Right lobe of liver (tissue), 6 donors: ENCODE data around the gene NBPF26. TPM values are rescaled to one million over a fixed set of nuclear protein-coding genes. Genes with fewer than 3 reads are reported as not detected.
"Not testable (repeated sequence)": the region's sequence is repeated elsewhere in the genome, so short reads cannot be mapped to it uniquely, and the experiment has no call there.

Source experiments
- ATAC-seq, 4 donors: fragments of 200-7000 bp; cut with Tn5 transposase; one replicate each; pipeline ENCODE4 v1.9.1; 2020; ENCODE audit warnings: mild to moderate bottlenecking in 4 of 4, moderate library complexity in 4 of 4
- DNase-seq, 3 donors: peaks; one replicate each; pipeline ENCODE4 v3.0.0-alpha.2; 2020
- H3K27ac ChIP-seq, 3 donors: fragments of 200-600 bp; one replicate each; pipeline ENCODE4 v1.8.0; 2022
- H3K27me3 ChIP-seq, 2 donors: fragments of 200-600 bp; one replicate each; pipeline ENCODE4 v1.8.0; 2022
- H3K36me3 ChIP-seq, 4 donors: fragments of 200-600 bp; sonication (generic) in 1 of 4; one replicate each; pipeline versions ENCODE4 v1.5.1 to v1.8.0; 2017 to 2022; ENCODE audit warnings: control low read depth in 1 of 4
- H3K4me1 ChIP-seq, 4 donors: fragments of 200-600 bp; sonication (generic) in 1 of 4; one replicate each; pipeline versions ENCODE4 v1.5.1 to v1.8.0; 2017 to 2022; ENCODE audit warnings: control low read depth in 1 of 4
- H3K4me3 ChIP-seq, 3 donors: fragments of 200-600 bp; one replicate each; pipeline ENCODE4 v1.8.0; 2022
- H3K9me3 ChIP-seq, 4 donors: fragments of 200-600 bp; sonication (generic) in 1 of 4; one replicate each; pipeline versions ENCODE4 v1.5.1 to v1.8.0; 2017 to 2022; ENCODE audit warnings: control low read depth in 1 of 4
- WGBS: methylation state at CpG from one replicate; pipeline ENCODE4 v1.1.6; 2018; ENCODE audit warnings: low coverage, low lambda C conversion rate; ENCODE audit not compliant: insufficient coverage; ENCODE audit errors: missing lambda C conversion rate; 5-methylcytosine and 5-hydroxymethylcytosine counted together
- intact Hi-C, 2 donors: fragments of 100-400 bp; cut with DNase I; formaldehyde crosslinking; loops; one replicate each; pipeline versions ENCODE4 v1.11.2 to v1.14.1; 2022
- small RNA-seq, 2 experiments: library from RNA; depleted of rRNA; stranded (forward); fragments of <200 nt; gene quantifications; one replicate each; pipeline ENCODE3, GENCODE V24; 2016
- total RNA-seq, 6 experiments: library from RNA; depleted of rRNA in 2 of 6; stranded (reverse); fragments of >200 nt in 2 of 6; fragmentation: NEBNext Ultra II Directional in 3 of 6; extraction: Animal tissue kit (Norgen Biotek cat#: 25700) in 3 of 6; gene quantifications; one replicate each; pipeline versions ENCODE4 v1.1.0 to v1.2.4, GENCODE V29; 2016 to 2023
- donor health status: DM: no; HTN: yes; CAD: no.
- donor health status: DM: no; HTN: no; CAD: no.
- donor health status: DM: no; HTN: no; CAD: no.
- donor health status: DM: no; HTN: yes; CAD: no.
- donor health status: DM: no; HTN: yes; CAD: no.

Gene NBPF26
- total RNA-seq, 6 experiments from 2014 or later, result 3.3 to 17.2 (median 9.5) TPM

GRCh38 chr1:120858144-120858543 is 134.4 kb downstream of the NBPF26 start:
- intact Hi-C loops, H3K36me3 ChIP-seq, H3K27me3 ChIP-seq, H3K27ac ChIP-seq, H3K4me1 ChIP-seq, H3K4me3 ChIP-seq, DNase-seq, H3K9me3 ChIP-seq, ATAC-seq: not testable (repeated sequence)
- no CpG with 5 or more reads among the region's 2 CpGs for WGBS

- WGBS, result no CpG with 5 or more reads among the region's 8 CpGs
- intact Hi-C loops, result not testable (repeated sequence)
Measured at GRCh38 chr1:120859615-120860234, 136.0 kb downstream of the NBPF26 start.

DNA sequence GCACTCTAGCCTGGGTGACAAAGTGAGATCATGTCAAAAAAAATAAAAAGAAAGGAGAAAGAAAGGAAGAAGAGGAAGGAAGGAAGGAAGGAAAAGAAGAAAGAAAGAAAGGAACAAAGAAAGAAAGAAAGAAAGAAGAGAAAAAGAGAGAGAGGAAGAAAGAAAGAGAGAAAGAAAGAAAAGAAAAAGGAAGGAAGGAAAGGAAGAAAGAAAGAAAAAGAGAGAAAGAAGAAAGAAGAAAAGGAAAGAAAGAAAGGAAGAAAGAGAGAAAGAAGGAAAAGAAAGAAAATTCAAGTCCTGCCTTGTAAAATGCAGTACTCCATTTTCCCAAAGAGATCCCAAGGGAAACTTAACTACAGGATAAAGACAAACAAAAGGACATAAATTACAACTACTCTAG is 154.5 kb downstream of the NBPF26 start:
- H3K27me3 ChIP-seq, H3K9me3 ChIP-seq, H3K36me3 ChIP-seq, DNase-seq, H3K4me1 ChIP-seq, H3K4me3 ChIP-seq, ATAC-seq, H3K27ac ChIP-seq, intact Hi-C loops: not testable (repeated sequence)

More at GRCh38 chr1:120859615-120860234, 136.0 kb downstream of the NBPF26 start:
- H3K27ac ChIP-seq, H3K27me3 ChIP-seq, ATAC-seq, H3K4me1 ChIP-seq, H3K36me3 ChIP-seq, H3K4me3 ChIP-seq, DNase-seq, H3K9me3 ChIP-seq: not testable (repeated sequence)

- DNase-seq, ATAC-seq, intact Hi-C loops, H3K9me3 ChIP-seq, H3K4me3 ChIP-seq, H3K36me3 ChIP-seq, H3K27ac ChIP-seq, H3K4me1 ChIP-seq, H3K27me3 ChIP-seq: not testable (repeated sequence)
- WGBS, result no CpG with 5 or more reads among the region's 1 CpG
Measured at GRCh38 chr1:120880056-120880455, 156.3 kb downstream of the NBPF26 start.

DNA sequence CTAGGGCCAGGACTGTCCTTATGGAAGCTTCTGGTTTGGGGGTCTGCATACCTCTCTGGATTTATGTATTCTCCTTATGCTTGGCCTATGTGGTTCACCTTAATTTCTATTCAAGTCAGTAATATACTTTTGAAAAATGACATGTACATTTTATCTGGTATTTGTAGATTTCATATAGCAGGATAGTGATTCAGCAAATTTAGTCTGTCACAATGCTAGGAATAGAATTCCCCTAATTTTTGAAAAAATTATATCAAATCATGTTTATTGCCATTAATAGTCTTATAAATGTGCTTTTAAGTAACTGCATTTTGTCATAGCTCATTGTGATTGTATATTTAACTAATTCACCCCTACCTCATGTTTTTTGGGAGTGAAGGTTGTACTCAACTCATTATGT is 158.2 kb downstream of the NBPF26 start:
- ATAC-seq, H3K27me3 ChIP-seq, H3K27ac ChIP-seq, H3K4me1 ChIP-seq, DNase-seq, H3K9me3 ChIP-seq, H3K36me3 ChIP-seq, H3K4me3 ChIP-seq, intact Hi-C loops: not testable (repeated sequence)

Small RNA genes within 50 kb of the gene (small RNA-seq; reads per million reads assigned to genes)
- gene RNVU1-19, result 0 to 0.13 reads per million in 2 experiments

Other genes with a start within 250 kb of the NBPF26 start
- gene PPIAL4A, start 165.8 kb downstream of the NBPF26 start, total RNA-seq, result not detected